Calu3 (cell line): Measurements from ENCODE around the gene TRAF3. TPM values are rescaled to one million over a fixed set of nuclear protein-coding genes. Genes with fewer than 3 reads are reported as not detected.

Source experiments
- BruUV-seq: library from RNA; stranded (reverse); fragments of 400-500 nt; replicated peaks from 2 replicates; lab custom pipeline; 2021; lab: Mats Ljungman, UMichigan
- CTCF ChIA-PET: fragments of 300-600 bp; sonication (Branson Sonifier 250); formaldehyde crosslinking; loops from one replicate; lab custom pipeline; 2022; ENCODE audit warnings: antibody characterized with exemption; lab: Charles Lee
- DNase-seq: peaks from one replicate; pipeline ENCODE4 v3.0.0; 2022
- H3K27ac Mint-ChIP-seq: one replicate; pipeline ENCODE4 v1.8.0; 2022; ENCODE audit warnings: mixed read lengths; ENCODE audit not compliant: unreplicated experiment
- H3K27me3 Mint-ChIP-seq: one replicate; pipeline ENCODE4 v1.8.0; 2022; ENCODE audit warnings: mixed read lengths; ENCODE audit not compliant: unreplicated experiment
- H3K36me3 Mint-ChIP-seq: one replicate; pipeline ENCODE4 v1.8.0; 2022; ENCODE audit warnings: mild to moderate bottlenecking, moderate library complexity, mixed read lengths; ENCODE audit not compliant: insufficient read depth, unreplicated experiment
- H3K4me1 Mint-ChIP-seq: one replicate; pipeline ENCODE4 v1.8.0; 2022; ENCODE audit warnings: mild to moderate bottlenecking, low read depth, mixed read lengths; ENCODE audit not compliant: unreplicated experiment
- H3K4me3 Mint-ChIP-seq: one replicate; pipeline ENCODE4 v1.8.0; 2022; ENCODE audit warnings: mild to moderate bottlenecking, low read depth, moderate library complexity, mixed read lengths; ENCODE audit not compliant: unreplicated experiment
- H3K9me3 Mint-ChIP-seq: one replicate; pipeline ENCODE4 v1.8.0; 2022; ENCODE audit warnings: low read depth, mixed read lengths; ENCODE audit not compliant: unreplicated experiment
- intact Hi-C: fragments of 100-400 bp; cut with micrococcal nuclease; formaldehyde crosslinking; loops from one replicate; pipeline ENCODE4 v1.10.0; 2022; ENCODE audit not compliant: unreplicated experiment
- total RNA-seq: library from RNA; stranded (reverse); gene quantifications from 2 replicates; pipeline ENCODE4 v1.2.3, GENCODE V29; 2022
- TF ChIP-seq, protein P1 (sequence below): fragments of 200-600 bp; IDR thresholded peaks from one replicate; pipeline ENCODE4 v1.8.0; 2022; ENCODE audit warnings: antibody characterized with exemption; ENCODE audit not compliant: unreplicated experiment

TRAF3 gene
- total RNA-seq, 1 experiment from 2014 or later: 24.2 TPM

DNA sequence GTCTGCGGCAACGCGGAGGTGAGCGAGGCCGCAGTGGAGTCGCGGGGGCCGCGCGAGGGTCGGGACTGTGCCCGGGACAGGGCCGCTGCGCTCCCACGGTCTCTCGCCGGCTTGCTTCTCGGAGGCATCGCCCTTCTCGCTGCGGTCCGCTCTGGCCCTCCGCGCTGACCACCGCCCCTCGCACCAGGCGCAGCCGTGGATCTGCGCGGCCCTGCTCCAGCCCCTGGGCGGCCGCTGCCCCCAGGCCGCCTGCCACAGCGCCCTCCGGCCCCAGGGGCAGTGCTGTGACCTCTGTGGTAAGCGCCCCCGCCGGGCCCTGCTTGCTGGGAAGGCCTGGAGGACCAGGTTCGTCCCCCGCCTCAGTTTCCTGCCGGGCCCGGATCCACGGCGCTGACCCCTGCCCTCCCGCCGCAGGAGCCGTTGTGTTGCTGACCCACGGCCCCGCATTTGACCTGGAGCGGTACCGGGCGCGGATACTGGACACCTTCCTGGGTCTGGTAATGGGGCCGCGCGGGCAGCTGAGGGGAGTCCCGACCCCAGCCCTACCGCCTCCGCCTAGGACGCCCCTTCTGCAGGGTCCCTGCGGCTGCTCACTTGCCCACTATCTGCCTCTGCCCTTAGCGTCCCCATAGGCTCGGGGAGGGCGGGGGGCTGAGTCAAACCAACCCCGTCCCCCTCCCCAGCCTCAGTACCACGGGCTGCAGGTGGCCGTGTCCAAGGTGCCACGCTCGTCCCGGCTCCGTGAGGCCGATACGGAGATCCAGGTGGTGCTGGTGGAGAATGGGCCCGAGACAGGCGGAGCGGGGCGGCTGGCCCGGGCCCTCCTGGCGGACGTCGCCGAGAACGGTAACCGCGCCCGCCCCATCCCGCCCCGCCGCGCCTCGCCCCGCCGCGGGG lies 152.2 kb downstream of the TRAF3 start:
- TF ChIP-seq, protein P1, sequence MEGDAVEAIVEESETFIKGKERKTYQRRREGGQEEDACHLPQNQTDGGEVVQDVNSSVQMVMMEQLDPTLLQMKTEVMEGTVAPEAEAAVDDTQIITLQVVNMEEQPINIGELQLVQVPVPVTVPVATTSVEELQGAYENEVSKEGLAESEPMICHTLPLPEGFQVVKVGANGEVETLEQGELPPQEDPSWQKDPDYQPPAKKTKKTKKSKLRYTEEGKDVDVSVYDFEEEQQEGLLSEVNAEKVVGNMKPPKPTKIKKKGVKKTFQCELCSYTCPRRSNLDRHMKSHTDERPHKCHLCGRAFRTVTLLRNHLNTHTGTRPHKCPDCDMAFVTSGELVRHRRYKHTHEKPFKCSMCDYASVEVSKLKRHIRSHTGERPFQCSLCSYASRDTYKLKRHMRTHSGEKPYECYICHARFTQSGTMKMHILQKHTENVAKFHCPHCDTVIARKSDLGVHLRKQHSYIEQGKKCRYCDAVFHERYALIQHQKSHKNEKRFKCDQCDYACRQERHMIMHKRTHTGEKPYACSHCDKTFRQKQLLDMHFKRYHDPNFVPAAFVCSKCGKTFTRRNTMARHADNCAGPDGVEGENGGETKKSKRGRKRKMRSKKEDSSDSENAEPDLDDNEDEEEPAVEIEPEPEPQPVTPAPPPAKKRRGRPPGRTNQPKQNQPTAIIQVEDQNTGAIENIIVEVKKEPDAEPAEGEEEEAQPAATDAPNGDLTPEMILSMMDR: no peak
- Mint-ChIP-seq H3K4me3 (peak overlapping the region; percentile 54), H3K4me1 (peaks cover 9% of the 10 kb centered on the region), H3K27me3 (no peaks in the 10 kb centered on the region), H3K36me3 (peaks cover 69% of the 10 kb centered on the region), H3K9me3 (no peaks in the 10 kb centered on the region), H3K27ac (no peak overlapping the region)
- BruUV-seq: no TSS peak
- intact Hi-C loops: loop anchor here (10.0 kb wide), 2 partner anchors 155 to 235 kb away; partner anchors contain the start of gene TRAF3
- DNase-seq: no peak
- CTCF ChIA-PET: no interaction called here

DNA sequence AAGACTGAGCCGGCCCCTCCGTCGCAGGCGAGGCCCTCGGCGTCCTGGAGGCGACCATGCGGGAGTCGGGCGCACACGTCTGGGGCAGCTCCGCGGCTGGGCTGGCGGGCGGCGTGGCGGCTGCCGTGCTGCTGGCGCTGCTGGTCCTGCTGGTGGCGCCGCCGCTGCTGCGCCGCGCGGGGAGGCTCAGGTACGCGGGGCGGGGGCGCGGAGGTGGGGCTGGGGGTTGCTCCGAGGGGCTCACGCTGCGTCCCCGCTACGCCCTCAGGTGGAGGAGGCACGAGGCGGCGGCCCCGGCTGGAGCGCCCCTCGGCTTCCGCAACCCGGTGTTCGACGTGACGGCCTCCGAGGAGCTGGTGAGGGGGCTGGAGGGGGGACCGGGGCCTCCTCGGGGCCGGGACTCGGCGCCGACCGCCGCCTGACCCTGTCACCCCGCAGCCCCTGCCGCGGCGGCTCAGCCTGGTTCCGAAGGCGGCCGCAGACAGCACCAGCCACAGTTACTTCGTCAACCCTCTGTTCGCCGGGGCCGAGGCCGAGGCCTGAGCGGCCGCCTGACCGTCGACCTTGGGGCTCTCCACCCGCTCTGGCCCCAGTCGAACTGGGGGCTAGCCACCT lies 153.0 kb downstream of the TRAF3 start:
- Mint-ChIP-seq H3K9me3 (no peaks in the 10 kb centered on the region), H3K27ac (no peak overlapping the region), H3K4me1 (peaks cover 9% of the 10 kb centered on the region), H3K4me3 (peak overlapping the region; percentile 54), H3K36me3 (peaks cover 75% of the 10 kb centered on the region), H3K27me3 (no peaks in the 10 kb centered on the region)
- DNase-seq: no peak
- intact Hi-C loops: no loop called here
- TF ChIP-seq, protein P1: no peak
- BruUV-seq: no TSS peak
- CTCF ChIA-PET: interaction anchor here (0.6 kb wide), 1 partner anchor 17 kb away, joined by 3 read pairs; no protein-coding TSS in a partner anchor

DNA sequence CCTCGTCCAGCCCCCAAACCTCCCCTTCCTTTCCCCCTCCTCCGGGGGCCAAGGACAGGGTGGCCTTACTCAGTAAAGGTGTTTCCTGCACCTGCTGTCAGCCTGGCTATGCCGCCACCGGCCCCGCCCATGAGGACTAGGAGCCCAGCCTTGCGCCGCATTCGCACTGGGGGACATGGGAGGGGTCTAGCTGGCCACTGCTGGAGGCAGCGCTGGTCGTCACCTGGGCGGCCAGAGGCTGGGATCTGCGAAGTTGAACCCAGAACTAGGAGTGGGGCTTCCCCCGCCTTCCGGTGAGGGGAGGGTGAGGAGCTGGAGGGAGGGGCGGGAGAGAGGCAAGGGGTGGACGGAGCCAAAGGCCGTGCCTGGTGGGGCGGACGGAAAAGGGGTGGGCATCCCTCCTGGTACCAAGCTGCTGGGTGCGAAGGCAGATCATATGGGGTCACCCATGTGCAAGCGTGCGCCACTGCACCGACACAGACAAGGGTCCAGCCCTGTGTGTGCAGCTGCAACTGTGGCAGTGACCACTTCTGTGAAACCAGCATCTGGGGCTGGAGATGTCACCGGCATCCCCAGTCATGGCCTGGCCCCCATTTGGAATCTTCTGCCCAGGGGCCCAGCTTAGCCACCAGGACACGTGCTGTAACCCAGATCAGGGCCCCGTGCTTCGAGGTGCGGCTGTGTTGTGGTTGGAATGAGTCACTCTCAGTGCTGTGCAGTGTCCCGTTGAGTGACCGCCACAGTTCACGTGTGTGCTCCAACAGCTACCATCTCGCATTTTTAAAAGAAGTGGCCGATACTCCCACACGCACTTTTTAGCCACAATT lies 153.7 kb downstream of the TRAF3 start:
- peak; percentile 18 for DNase-seq
- TF ChIP-seq, protein P1: no peak
- H3K9me3 Mint-ChIP-seq: no peaks in the 10 kb centered on the region
- H3K27me3 Mint-ChIP-seq: no peaks in the 10 kb centered on the region
- H3K4me1 Mint-ChIP-seq: peaks cover 9% of the 10 kb centered on the region
- no peak overlapping the region for H3K4me3 Mint-ChIP-seq
- intact Hi-C loops: no loop called here
- CTCF ChIA-PET: interaction anchor here (0.6 to 1.1 kb wide), 2 partner anchors 16 to 236 kb away, joined by 3 read pairs; no protein-coding TSS in a partner anchor
- H3K36me3 Mint-ChIP-seq: peaks cover 70% of the 10 kb centered on the region
- H3K27ac Mint-ChIP-seq: no peak overlapping the region
- TSS peak; percentile 27 for BruUV-seq
